SK-N-SH treated with all-trans-retinoic acid at 6 μM for 48 hours (cell line): ENCODE results near the gene CASP1.
"Not testable (repeated sequence)": the region's sequence is repeated elsewhere in the genome, so short reads cannot be mapped to it uniquely, and the experiment has no call there.

Experiments
- BACH2 ChIP-seq: fragments of 250-450 bp; sonication (Bioruptor Pico); IDR thresholded peaks from 2 replicates; pipeline ENCODE4 v1.9.0; 2021; ENCODE audit warnings: mild to moderate bottlenecking, borderline replicate concordance
- RARB ChIP-seq: fragments of 250-450 bp; sonication (Bioruptor Pico); IDR thresholded peaks from 2 replicates; pipeline ENCODE4 v1.8.0; 2021; ENCODE audit warnings: mild to moderate bottlenecking, moderate library complexity
- ZFP3 ChIP-seq: fragments of 250-450 bp; sonication (Bioruptor Pico); IDR thresholded peaks from 2 replicates; pipeline ENCODE4 v1.5.0; 2020; ENCODE audit warnings: mild to moderate bottlenecking, moderate library complexity
- ZFP30 ChIP-seq: fragments of 450-650 bp; formaldehyde crosslinking; IDR thresholded peaks from 2 replicates; pipeline ENCODE4 v1.5.0; 2022; ENCODE audit warnings: mild to moderate bottlenecking, moderate library complexity
- TF ChIP-seq, protein P1 (sequence below): fragments of 250-450 bp; sonication (Bioruptor Pico); IDR thresholded peaks from 2 replicates; pipeline ENCODE4 v1.8.0; 2021; ENCODE audit warnings: low read depth, mild to moderate bottlenecking, moderate library complexity, borderline replicate concordance

- TF ChIP-seq RARB (CRISPR knock-in tag); ZFP3 (CRISPR knock-in tag); ZFP30; BACH2 (CRISPR knock-in tag): not testable (repeated sequence)
- TF ChIP-seq, protein P1, sequence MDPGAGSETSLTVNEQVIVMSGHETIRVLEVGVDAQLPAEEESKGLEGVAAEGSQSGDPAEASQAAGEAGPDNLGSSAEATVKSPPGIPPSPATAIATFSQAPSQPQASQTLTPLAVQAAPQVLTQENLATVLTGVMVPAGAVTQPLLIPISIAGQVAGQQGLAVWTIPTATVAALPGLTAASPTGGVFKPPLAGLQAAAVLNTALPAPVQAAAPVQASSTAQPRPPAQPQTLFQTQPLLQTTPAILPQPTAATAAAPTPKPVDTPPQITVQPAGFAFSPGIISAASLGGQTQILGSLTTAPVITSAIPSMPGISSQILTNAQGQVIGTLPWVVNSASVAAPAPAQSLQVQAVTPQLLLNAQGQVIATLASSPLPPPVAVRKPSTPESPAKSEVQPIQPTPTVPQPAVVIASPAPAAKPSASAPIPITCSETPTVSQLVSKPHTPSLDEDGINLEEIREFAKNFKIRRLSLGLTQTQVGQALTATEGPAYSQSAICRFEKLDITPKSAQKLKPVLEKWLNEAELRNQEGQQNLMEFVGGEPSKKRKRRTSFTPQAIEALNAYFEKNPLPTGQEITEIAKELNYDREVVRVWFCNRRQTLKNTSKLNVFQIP (CRISPR knock-in tag), result not testable (repeated sequence)
Measured at GRCh38 chr11:105077141-105077790, 42.3 kb upstream of the CASP1 start.
